CD4-positive, alpha-beta T cell treated with Interleukin-10 for 1 hour (primary cell): ENCODE results near the gene STX8.
"Not testable (repeated sequence)": the region's sequence is repeated elsewhere in the genome, so short reads cannot be mapped to it uniquely, and the experiment has no call there.

Source experiments
- DNase-seq: peaks from one replicate; pipeline ENCODE4 v3.0.0-alpha.2; 2020

STX8 gene

DNA sequence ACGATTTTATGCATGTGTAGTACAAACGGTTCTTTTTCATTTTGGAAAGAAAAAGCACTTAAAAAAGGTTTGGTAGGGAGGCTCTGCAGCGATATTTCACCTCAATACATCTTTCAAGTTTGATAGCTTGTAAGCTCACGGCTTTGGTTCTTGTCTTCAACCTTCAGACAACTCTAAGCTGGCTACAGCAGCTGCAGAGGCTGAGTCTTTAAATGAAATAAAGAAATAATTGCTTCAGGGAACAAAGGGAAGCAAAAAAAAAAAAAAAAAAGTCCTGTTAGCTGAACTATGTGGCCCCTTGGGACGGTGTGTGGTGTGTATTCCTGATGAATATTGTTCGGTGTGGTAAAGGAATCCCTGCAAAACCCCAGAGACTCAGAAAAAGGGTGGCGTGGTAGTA, 289.2 kb downstream of the STX8 start:
- DNase-seq, result no peak

- DNase-seq, result no peak
These were observed 289.8 kb downstream of the STX8 start for GRCh38 chr17:9285602-9286427.

DNA sequence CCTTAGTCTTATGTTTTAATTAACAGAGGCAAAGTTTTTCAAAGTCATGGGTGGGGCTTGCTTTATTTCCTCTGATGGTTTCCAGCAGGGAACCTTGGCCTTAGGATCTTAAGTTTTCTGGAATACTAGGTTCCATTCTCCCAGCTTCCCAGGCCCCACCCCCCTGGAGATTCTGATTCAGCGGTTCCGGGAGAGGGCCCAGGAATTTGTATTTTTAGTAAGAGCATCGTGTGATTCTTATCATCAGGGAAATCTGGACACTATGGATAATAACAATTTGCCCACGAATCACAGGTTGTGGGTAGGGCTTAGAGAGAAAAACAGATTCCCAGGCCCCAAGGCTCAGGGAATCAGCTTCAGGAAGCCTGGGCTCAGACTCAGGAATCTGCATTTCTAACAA, 290.7 kb downstream of the STX8 start:
- no peak for DNase-seq

DNA sequence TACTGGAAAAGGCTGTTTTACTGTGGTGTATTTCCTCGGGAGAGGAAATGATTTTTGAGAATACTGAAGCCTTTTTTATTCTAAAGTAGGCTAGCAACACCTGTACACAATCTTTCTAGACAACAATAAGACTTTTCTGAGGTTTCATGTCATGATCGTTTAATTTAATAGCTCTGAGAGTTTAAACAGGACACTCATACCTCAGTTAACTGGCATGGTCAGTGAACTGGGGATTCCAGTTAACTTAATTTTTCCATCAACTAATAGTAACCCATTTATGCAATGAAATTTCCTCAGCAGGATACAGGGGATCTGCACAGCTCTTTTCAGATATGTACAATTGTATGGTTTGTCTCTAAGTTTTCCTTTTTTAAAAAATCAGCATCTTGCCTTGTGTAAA, 291.7 kb downstream of the STX8 start:
- no peak for DNase-seq

GRCh38 chr17:9279893-9280292, 295.7 kb downstream of the STX8 start:
- DNase-seq, result no peak

GRCh38 chr17:9274973-9275372, 300.6 kb downstream of the STX8 start:
- DNase-seq, result no peak

DNA sequence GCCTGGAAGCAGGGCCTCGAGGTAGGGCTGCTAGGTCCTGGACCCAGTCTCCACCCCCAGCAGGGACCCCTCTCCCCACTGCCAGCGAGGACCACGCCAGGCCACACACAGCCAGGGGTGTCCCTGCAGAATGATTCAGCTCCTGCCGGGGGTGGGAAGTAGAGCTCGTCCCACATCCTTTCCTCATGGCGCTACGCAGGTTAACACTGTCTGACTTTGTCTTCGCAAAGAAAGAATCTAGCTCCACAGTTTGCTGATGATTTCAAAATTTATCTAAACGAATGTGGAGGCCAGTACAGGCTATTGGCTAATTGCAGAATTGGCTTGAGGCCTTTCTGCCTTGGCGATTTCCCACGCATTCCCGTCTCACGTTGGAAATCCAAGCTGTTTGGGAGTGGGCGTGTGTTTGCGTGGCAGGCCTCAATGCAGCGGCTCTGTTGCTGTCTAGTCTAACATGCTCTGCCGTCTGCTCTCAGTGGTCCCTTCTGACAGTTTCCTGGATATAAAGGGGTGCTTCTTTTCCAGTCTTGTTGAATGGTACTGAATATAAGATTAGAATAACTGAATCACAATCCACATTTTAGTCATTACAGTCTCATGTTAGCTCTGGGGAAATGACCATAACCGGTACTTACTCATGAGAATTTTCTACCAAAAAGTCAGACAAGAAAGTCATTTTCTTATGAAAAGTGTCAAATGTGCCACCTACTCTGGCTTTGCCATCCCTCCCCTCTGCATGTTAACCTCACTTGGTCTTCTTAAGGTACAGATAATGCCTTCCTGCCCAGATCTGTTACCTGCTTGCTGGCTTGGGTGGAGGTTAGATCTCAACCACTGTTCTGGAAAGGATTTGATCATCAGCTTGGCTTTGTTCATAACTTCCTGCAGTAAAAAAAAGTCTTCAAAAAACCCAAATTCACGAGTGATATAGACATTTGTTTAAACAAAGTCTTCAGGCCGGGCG, 301.9 kb downstream of the STX8 start:
- DNase-seq, result no peak

DNA sequence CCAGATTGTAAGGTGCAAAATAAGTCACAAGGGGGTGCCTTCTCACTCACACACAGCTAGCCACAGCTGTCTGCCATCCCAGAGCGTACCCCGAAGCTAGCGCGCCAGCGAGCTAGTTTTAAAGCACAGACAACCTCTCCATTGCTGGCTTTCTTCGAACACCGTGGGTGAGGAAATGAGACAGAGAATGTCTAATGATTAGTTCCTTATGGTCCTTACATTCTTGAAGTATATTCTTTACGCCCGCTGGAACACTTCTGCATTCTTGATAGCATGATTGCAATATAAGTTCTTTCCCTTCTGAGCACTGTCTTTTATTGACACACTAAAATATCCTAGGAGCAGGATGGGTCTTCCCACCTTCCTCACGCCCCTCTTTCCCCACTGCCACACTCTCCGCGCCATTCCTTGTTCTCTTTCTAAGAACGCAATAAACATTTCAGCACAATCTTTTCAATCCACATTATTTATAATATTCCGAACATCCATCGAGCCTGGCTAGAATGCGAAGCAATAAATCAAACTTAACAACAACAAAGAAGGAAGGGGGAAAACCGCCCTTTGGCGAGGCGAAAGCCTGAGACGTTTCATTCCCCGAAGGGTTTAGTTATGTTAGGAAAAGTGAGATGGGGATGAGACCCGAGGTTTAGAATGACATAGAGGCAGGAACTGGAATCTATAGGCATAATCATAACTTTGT, 303.0 kb downstream of the STX8 start:
- DNase-seq, result no peak

DNA sequence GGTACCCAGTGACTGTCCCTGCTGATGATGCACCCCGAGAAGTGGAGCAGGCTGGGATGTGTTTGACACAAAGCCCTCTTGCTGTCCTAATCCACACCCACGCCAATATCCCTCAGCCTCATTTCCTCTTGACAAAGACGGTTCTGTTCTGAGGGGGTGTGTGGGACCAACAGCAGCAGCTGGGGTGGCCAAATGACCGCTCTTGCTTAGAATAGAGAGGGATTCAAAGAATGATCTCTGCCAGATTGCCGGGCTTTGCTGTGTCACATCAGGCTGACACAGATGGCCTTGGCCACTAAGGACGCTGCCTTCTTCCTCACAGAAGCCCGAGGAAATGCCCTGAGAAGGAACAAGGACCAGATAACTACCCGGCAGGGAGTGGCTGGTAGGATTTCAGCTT, 303.6 kb downstream of the STX8 start:
- DNase-seq, result no peak

DNA sequence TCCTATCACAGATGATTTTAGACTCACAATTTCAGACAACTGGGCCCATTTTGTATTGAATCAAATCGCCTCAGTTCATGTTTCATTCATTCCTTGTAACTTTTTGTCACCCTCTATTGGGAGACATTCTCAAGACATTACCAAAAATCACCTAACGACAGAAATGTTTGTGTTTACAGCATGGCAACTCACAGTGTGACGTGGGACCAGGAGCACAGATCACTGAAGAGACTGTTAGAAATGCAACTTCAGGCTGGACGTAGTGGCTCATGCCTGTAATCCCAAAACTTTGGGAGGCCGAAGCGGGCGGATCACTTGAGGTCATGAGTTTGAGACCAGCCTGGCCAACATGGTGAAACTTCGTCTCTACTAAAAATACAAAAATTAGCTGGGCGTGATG, 304.7 kb downstream of the STX8 start:
- no peak for DNase-seq

- DNase-seq, result no peak
These were observed 306.1 kb downstream of the STX8 start for GRCh38 chr17:9269350-9270035.

DNA sequence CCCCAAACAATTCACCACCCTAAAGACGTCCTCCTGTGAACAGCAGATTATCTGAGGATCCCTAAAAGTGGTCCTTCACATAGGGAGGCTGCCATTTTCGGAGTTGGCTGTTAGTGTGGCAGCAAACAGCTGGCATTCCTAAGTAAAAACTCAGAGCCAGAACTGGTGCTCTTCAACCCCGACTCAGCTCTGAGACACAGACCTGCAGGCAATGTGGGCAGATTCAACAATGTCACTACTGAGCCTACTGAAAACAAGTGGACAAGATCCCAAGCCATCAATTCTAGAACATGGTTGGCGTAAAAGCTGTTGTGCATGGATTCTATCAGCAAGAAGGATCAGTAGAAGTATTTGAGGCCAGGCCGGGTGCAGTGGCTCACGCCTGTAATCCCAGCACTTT, 307.1 kb downstream of the STX8 start:
- no peak for DNase-seq

DNA sequence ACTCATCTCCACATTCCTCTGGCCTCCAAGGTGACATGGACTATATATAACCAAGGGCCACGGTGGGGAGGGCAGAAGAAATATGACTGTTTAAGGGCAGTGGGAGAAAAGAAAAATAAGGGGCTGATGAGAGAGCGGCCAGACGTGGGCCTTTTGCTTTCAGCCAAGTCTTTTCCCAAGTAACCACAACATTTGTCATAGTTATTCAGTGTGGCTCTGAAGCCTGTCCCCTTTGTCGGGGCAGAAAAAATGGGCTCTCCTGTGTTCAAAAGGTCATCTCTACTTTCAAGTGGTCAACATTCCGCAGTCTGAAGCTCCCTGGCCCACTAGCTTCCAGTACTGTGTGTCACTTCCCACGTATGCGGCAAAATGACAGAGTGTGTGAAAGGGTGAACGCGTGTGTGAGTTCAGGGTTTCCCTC, 308.9 kb downstream of the STX8 start:
- no peak for DNase-seq

- DNase-seq, result no peak
These were observed 309.5 kb downstream of the STX8 start for GRCh38 chr17:9266031-9266680.

DNA sequence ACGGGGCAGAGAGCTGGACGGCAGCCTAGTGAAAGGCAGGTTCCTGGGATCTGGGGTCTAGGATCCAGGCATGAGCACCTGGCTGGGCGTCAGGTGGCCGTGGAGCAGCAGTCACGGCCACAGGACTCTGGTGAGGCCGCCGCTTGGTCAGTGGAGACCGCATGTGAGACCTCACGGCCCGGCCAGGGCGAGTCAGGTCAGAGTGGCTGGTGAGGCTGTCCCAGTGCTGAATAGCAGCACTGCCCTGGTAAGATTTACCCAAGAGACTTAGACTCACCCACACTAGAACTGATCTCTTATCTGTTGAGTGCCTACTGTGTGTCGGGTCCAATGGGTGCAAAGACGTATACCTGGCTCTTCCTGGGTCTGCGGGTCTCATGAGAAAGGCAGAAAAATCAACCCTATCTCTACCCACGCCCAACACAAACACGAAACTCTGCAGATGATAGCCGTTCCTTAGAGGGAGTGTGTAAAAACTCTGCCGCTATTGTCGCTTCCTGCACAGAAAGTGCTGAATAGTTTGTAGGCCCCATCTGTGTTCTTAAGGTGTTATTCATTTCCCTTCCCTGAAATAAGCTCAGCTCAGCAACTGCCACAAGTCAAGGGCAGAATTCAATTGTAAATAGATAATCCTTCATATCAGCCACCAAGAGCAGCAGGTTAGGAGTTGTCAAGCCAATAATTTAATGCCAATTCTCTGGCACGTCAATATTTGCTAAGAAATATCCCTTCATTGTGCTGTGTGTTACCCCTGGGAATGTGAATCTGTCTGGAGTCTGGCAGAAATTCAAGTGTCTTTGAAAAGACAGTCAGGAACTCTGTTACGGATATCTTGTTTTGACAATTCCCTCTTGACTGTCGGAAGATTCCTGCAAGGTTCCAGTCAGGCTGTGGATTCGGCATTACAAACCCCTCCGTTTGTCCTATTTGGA, 314.3 kb downstream of the STX8 start:
- no peak for DNase-seq

DNA sequence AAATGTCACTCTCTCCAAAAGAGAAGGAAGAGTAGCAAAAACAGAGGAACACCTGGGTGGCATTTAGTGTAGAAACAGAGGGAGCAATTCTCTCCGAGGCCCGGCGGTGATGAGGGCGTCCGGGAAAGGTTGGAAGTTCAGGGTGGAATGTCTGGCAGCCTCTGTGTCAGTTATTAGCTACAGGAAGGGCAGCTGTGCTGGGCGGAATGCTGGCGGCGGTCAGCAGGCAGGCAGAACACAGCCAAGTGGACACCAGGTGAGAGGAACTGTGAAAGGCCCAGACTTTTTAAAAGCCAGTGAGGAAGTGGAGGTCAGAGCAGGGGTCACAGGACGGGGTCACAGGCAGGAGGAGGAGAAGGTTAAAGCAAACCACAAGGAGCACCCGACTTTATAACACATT, 316.2 kb downstream of the STX8 start:
- DNase-seq, result no peak

DNA sequence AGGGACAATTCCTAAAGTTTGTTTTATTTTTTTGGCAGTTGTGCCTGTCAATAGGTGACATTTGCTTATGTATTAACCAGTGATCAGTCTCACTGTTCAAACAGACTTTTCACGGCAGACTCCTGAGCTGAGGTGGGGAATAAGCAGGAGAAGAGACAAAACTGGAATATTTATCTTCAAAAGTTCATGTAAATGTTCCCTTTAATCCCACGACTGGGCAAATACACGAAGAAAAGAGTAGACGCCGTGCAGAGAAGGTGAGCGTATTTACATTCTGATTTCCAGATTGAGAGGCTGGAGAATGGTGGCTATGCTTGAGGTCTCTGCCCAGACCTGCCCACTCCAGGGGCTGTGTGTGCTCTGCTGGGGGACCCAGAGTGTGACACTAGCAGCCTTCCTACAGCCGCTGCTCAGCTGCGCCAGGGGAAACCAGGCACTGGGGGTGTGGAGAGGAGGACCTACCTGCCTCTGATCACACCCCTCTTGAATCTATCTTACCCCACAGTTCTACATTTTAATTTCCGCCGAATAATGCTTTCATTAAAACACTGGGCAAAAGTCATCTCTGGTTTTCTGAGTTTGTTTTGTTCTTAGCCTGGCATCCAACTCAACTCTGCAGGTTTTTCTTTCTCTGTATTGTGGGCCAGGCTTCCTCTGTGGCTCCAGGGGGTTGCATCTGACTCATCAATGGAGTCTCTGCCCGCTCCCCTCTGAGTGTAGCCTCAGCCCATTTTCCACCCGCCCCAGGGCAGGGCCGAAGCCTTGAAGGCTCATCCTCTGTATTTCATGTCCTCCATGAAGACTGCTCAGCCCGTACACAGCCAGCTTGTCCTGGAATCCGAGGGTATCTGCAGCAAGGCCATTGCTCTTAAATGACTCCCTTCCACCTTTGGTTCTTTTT, 317.3 kb downstream of the STX8 start:
- no peak for DNase-seq

DNA sequence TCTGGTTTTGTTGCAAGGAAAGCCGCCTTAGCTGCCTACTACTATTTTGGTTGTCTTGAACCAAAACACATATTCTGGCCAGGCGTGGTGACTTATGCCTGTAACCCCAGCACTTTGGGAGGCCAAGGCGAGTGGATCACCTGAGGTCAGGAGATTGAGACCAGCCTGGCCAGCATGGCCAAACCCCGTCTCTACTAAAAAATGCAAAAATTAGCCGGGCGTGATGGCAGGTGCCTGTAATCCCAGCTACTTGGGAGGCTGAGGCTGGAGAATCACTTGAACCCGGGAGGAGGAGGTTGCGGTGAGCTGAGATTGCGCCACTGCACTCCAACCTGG, 318.0 kb downstream of the STX8 start:
- DNase-seq, result not testable (repeated sequence)

GRCh38 chr17:9256751-9257629, 318.6 kb downstream of the STX8 start:
- DNase-seq, result no peak
